K562 (cell line): ENCODE data around the gene NRF1. TPM values are rescaled to one million over a fixed set of nuclear protein-coding genes. Genes with fewer than 3 reads are reported as not detected.

Experiments
- BRCA1 ChIP-seq, 2 experiments: fragments of 450-650 bp in 1 of 2; sonication (generic) in 1 of 2; formaldehyde crosslinking in 1 of 2; IDR thresholded peaks; 2 replicates each; pipeline versions ENCODE4 v1.5.0 to v1.6.1; 2017 to 2020; ENCODE audit warnings: mild to moderate bottlenecking in 1 of 2, missing genetic modification reagents in 1 of 2
- CEBPZ ChIP-seq: fragments of 150-350 bp; IDR thresholded peaks from 2 replicates; pipeline ENCODE4 v1.6.1; 2014; ENCODE audit warnings: low read depth, mild to moderate bottlenecking, low read length, borderline replicate concordance
- CREM ChIP-seq: IDR thresholded peaks from 2 replicates; pipeline ENCODE4 v1.6.1; 2014; ENCODE audit warnings: antibody characterized with exemption, low read depth
- CTCF ChIP-seq, 3 experiments: IDR thresholded peaks in 2 of 3; conservative IDR thresholded peaks in 1 of 3; 2 replicates each; pipeline ENCODE4 v1.5.1; 2011 to 2012; ENCODE audit warnings: low read length in 3 of 3, mild to moderate bottlenecking in 3 of 3, control low read depth in 2 of 3, improper control_type of control experiment in 1 of 3, inconsistent platforms in 1 of 3, low read depth in 1 of 3, mixed read lengths in 1 of 3, moderate library complexity in 1 of 3; ENCODE audit not compliant: insufficient read depth in 2 of 3
- FOXA3 ChIP-seq, 2 experiments: fragments of 450-650 bp in 1 of 2; sonication (generic) in 1 of 2; formaldehyde crosslinking; IDR thresholded peaks in 1 of 2; conservative IDR thresholded peaks in 1 of 2; 2 replicates each; pipeline versions ENCODE4 v1.4.0 to v1.8.0; 2020 to 2022; ENCODE audit warnings: mild to moderate bottlenecking in 2 of 2, missing genetic modification reagents in 1 of 2
- HNRNPK ChIP-seq: fragments of 200-400 bp; formaldehyde crosslinking; IDR thresholded peaks from one replicate; pipeline ENCODE4 v1.6.1; 2018; ENCODE audit warnings: mild to moderate bottlenecking, low read depth, low read length; ENCODE audit not compliant: poor library complexity, severe bottlenecking
- KDM2B ChIP-seq: fragments of 250-450 bp; sonication (Bioruptor Pico); IDR thresholded peaks from 2 replicates; pipeline ENCODE4 v1.8.0; 2021; ENCODE audit warnings: mild to moderate bottlenecking, moderate library complexity
- LCOR ChIP-seq: sonication (generic); formaldehyde crosslinking; IDR thresholded peaks from 2 replicates; pipeline ENCODE4 v1.8.0; 2022; ENCODE audit warnings: mild to moderate bottlenecking, missing genetic modification reagents
- MAFG ChIP-seq: fragments of 450-650 bp; conservative IDR thresholded peaks from 2 replicates; pipeline ENCODE4 v1.6.1; 2016; ENCODE audit warnings: missing genetic modification characterization, missing compliant biosample characterization
- PCBP2 ChIP-seq: fragments of 200-400 bp; formaldehyde crosslinking; IDR thresholded peaks from 2 replicates; pipeline ENCODE4 v1.6.1; 2018; ENCODE audit warnings: low read length, low read depth, mild to moderate bottlenecking, moderate library complexity; ENCODE audit not compliant: poor library complexity, severe bottlenecking
- STAG1 ChIP-seq: sonication (generic); formaldehyde crosslinking; IDR thresholded peaks from 2 replicates; pipeline ENCODE4 v1.5.0; 2020; ENCODE audit warnings: missing genetic modification reagents, borderline replicate concordance
- YY1 ChIP-seq, 3 experiments: IDR thresholded peaks; 2 replicates each; pipeline ENCODE4 v1.6.1; 2011; ENCODE audit warnings: low read length in 2 of 3, mild to moderate bottlenecking in 2 of 3, moderate library complexity in 2 of 3, borderline replicate concordance in 1 of 3, control low read depth in 1 of 3, low read depth in 1 of 3; ENCODE audit not compliant: insufficient read depth in 3 of 3, insufficient replicate concordance in 2 of 3, control insufficient read depth in 1 of 3, insufficient read length in 1 of 3; ENCODE audit errors: extremely low read depth in 1 of 3
- ZC3H11A ChIP-seq: IDR thresholded peaks from 2 replicates; pipeline ENCODE4 v1.6.1; 2012; ENCODE audit warnings: low read depth, low read length, improper control_type of control experiment
- ZNF695 ChIP-seq: fragments of 450-650 bp; formaldehyde crosslinking; IDR thresholded peaks from 2 replicates; pipeline ENCODE4 v1.4.0; 2020; ENCODE audit warnings: mild to moderate bottlenecking, moderate library complexity
- polyA plus RNA-seq, 8 experiments: library from polyadenylated mRNA; depleted of rRNA in 4 of 8; stranded (reverse) in 5 of 8; unstranded in 3 of 8; fragments of >200 nt; fragmentation: Nextera tagmentation in 2 of 8; fragmentation: Illumina TruSeq in 1 of 8; extraction: Ambion mirVana in 2 of 8; extraction: Trizol in 1 of 8; gene quantifications; 2 replicates each; pipeline versions ENCODE4 v1.2.1 to v1.2.3, GENCODE V29; 2011 to 2014; ENCODE audit warnings: inconsistent platforms in 1 of 8, missing spikeins in 1 of 8
- total RNA-seq, 7 experiments: library from RNA; depleted of rRNA in 6 of 7; stranded (reverse); fragments of >200 nt in 6 of 7; fragmentation: Illumina TruSeq in 2 of 7; extraction: Trizol in 2 of 7; gene quantifications; 2 replicates each; pipeline versions ENCODE4 v1.2.1 to v1.2.3, GENCODE V29; 2011 to 2021; ENCODE audit warnings: low replicate concordance in 1 of 7
- TF ChIP-seq, protein P1 (sequence below): sonication (generic); formaldehyde crosslinking; IDR thresholded peaks from 2 replicates; pipeline ENCODE4 v1.8.1; 2023; ENCODE audit warnings: mild to moderate bottlenecking, missing genetic modification reagents, moderate library complexity
- TF ChIP-seq, protein P2 (sequence below): fragments of 250-450 bp; sonication (Bioruptor Pico); IDR thresholded peaks from 2 replicates; pipeline ENCODE4 v1.5.0; 2020; ENCODE audit warnings: mild to moderate bottlenecking

Gene NRF1
- total and polyA plus RNA-seq, 9 of the 15 experiments (the other 6 are each of a cell fraction or from before 2014, with no cell fraction given), result 8.6 to 28.8 (median 20.3) TPM

- TF ChIP-seq YY1 (IDR thresholded peaks at IDR 0.05; ENCODE audit: borderline replicate concordance in 1 of 3, control insufficient read depth in 1 of 3, extremely low read depth in 1 of 3, insufficient read depth in 3 of 3, insufficient read length in 1 of 3, insufficient replicate concordance in 2 of 3, low read depth in 1 of 3, low read length in 2 of 3), result no peak
- TF ChIP-seq FOXA3 (CRISPR knock-in tag; conservative IDR thresholded peaks at IDR 0.05 in 1 of 2, IDR thresholded peaks at IDR 0.05 in 1 of 2), result no peak
- TF ChIP-seq PCBP2, result peak; percentile 92
- TF ChIP-seq ZC3H11A, result no peak
- TF ChIP-seq MAFG (tag), result no peak
- TF ChIP-seq, protein P1, sequence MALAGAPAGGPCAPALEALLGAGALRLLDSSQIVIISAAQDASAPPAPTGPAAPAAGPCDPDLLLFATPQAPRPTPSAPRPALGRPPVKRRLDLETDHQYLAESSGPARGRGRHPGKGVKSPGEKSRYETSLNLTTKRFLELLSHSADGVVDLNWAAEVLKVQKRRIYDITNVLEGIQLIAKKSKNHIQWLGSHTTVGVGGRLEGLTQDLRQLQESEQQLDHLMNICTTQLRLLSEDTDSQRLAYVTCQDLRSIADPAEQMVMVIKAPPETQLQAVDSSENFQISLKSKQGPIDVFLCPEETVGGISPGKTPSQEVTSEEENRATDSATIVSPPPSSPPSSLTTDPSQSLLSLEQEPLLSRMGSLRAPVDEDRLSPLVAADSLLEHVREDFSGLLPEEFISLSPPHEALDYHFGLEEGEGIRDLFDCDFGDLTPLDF (CRISPR knock-in tag), result no peak
- no peak for TF ChIP-seq BRCA1 (IDR thresholded peaks at IDR 0.05)
- TF ChIP-seq BRCA1 (CRISPR knock-in tag; IDR thresholded peaks at IDR 0.05), result no peak
- TF ChIP-seq CREM, result no peak
- peak; percentile 85 for TF ChIP-seq HNRNPK
- no peak for TF ChIP-seq ZNF695 (CRISPR knock-in tag)
- TF ChIP-seq, protein P2, sequence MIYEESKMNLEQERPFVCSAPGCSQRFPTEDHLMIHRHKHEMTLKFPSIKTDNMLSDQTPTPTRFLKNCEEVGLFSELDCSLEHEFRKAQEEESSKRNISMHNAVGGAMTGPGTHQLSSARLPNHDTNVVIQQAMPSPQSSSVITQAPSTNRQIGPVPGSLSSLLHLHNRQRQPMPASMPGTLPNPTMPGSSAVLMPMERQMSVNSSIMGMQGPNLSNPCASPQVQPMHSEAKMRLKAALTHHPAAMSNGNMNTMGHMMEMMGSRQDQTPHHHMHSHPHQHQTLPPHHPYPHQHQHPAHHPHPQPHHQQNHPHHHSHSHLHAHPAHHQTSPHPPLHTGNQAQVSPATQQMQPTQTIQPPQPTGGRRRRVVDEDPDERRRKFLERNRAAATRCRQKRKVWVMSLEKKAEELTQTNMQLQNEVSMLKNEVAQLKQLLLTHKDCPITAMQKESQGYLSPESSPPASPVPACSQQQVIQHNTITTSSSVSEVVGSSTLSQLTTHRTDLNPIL (CRISPR knock-in tag), result no peak
- 0 out of 2 replicates have a peak, but pooled peaks have one; percentile 11 for TF ChIP-seq LCOR (CRISPR knock-in tag)
- TF ChIP-seq CTCF (IDR thresholded peaks at IDR 0.05 in 2 of 3, conservative IDR thresholded peaks at IDR 0.05 in 1 of 3; ENCODE audit: insufficient read depth in 2 of 3, low read depth in 1 of 3, low read length in 3 of 3), result peak; percentile 71 to 97 (median 74); a peak in 5 of 6 replicates
- TF ChIP-seq CEBPZ, result no peak
- TF ChIP-seq STAG1, result no peak
- peak; percentile 39; the same call in 1 of the 2 replicates for TF ChIP-seq KDM2B (CRISPR knock-in tag)
Measured at GRCh38 chr7:129664029-129665012, 52.8 kb downstream of the NRF1 start (continued).
